ENCODE data around the gene GLDN. TPM values are rescaled to one million over a fixed set of nuclear protein-coding genes. Genes with fewer than 3 reads are reported as not detected.

The GLDN gene
- total RNA-seq, 1 donor from 2014 or later: not detected

- no peak for DNase-seq (ENCODE audit: low read depth in 2 of 2)
Observed at GRCh38 chr15:51322621-51323296, 18.7 kb upstream of the GLDN start.

GRCh38 chr15:51323749-51324148 lies 17.7 kb upstream of the GLDN start:
- DNase-seq (ENCODE audit: low read depth in 2 of 2): no peak

GRCh38 chr15:51325167-51325566 lies 16.3 kb upstream of the GLDN start:
- no peak for DNase-seq (ENCODE audit: low read depth in 2 of 2)

- DNase-seq (ENCODE audit: low read depth in 2 of 2): no peak
Observed at GRCh38 chr15:51327081-51327480, 14.4 kb upstream of the GLDN start.

GRCh38 chr15:51328926-51329325 lies 12.5 kb upstream of the GLDN start:
- no peak for DNase-seq (ENCODE audit: low read depth in 2 of 2)

GRCh38 chr15:51331141-51331540 lies 10.3 kb upstream of the GLDN start:
- DNase-seq (ENCODE audit: low read depth in 2 of 2): no peak

- DNase-seq (ENCODE audit: low read depth in 2 of 2): peak in 1 of 2 donors; percentile 16
Observed at GRCh38 chr15:51332206-51333147, 9.0 kb upstream of the GLDN start.

- no peak for DNase-seq (ENCODE audit: low read depth in 2 of 2)
Observed at GRCh38 chr15:51333571-51333970, 7.9 kb upstream of the GLDN start.

- DNase-seq (ENCODE audit: low read depth in 2 of 2): peak; percentile 69 to 87
Observed at GRCh38 chr15:51334011-51334451, 7.4 kb upstream of the GLDN start.

GRCh38 chr15:51335087-51335486 lies 6.4 kb upstream of the GLDN start:
- no peak for DNase-seq (ENCODE audit: low read depth in 2 of 2)

- DNase-seq (ENCODE audit: low read depth in 2 of 2): no peak
Observed at GRCh38 chr15:51335538-51336410, 5.7 kb upstream of the GLDN start.

- no peak for DNase-seq (ENCODE audit: low read depth in 2 of 2)
Observed at GRCh38 chr15:51338496-51338895, 3.0 kb upstream of the GLDN start, which contains the start of gene CYP19A1. TSS of gene CYP19A1 (minus strand) at chr15:51338596. CDS start at chr15:51242912, 95,684 bp downstream.

GRCh38 chr15:51342227-51342999 lies 958 bp downstream of the GLDN start:
- DNase-seq (ENCODE audit: low read depth in 2 of 2): no peak

GRCh38 chr15:51343466-51343865 lies 2.0 kb downstream of the GLDN start:
- no peak for DNase-seq (ENCODE audit: low read depth in 2 of 2)

GRCh38 chr15:51346136-51346535 lies 4.7 kb downstream of the GLDN start:
- DNase-seq (ENCODE audit: low read depth in 2 of 2): no peak

- no peak for DNase-seq (ENCODE audit: low read depth in 2 of 2)
Observed at GRCh38 chr15:51348688-51349087, 7.2 kb downstream of the GLDN start.

- DNase-seq (ENCODE audit: low read depth in 2 of 2): no peak
Observed at GRCh38 chr15:51349156-51349844, 7.8 kb downstream of the GLDN start.

GRCh38 chr15:51350723-51351122 lies 9.3 kb downstream of the GLDN start:
- DNase-seq (ENCODE audit: low read depth in 2 of 2): no peak

GRCh38 chr15:51353976-51354375 lies 12.5 kb downstream of the GLDN start:
- no peak for DNase-seq (ENCODE audit: low read depth in 2 of 2)

- no peak for DNase-seq (ENCODE audit: low read depth in 2 of 2)
Observed at GRCh38 chr15:51355096-51355495, 13.6 kb downstream of the GLDN start.

Measured in dermis microvascular lymphatic vessel endothelial cell (primary cell).